HFF-Myc (cell line): Measurements from ENCODE around the gene KCNQ1OT1.

Experiments used
- DNase-seq: peaks from one replicate; pipeline ENCODE4 v3.0.0-alpha.2; 2011; ENCODE audit warnings: low read depth; ENCODE audit errors: extremely low read depth
- H3K4me3 ChIP-seq: replicated peaks from 2 replicates; pipeline ENCODE4 v1.5.1; 2011; ENCODE audit warnings: low read depth, mild to moderate bottlenecking, control low read depth, low read length
- TF ChIP-seq, protein P1 (sequence below): IDR thresholded peaks from 2 replicates; pipeline ENCODE4 v1.5.1; 2012; ENCODE audit warnings: mild to moderate bottlenecking, low read depth, low read length, control low read depth; ENCODE audit errors: missing control alignments

Gene KCNQ1OT1

DNA sequence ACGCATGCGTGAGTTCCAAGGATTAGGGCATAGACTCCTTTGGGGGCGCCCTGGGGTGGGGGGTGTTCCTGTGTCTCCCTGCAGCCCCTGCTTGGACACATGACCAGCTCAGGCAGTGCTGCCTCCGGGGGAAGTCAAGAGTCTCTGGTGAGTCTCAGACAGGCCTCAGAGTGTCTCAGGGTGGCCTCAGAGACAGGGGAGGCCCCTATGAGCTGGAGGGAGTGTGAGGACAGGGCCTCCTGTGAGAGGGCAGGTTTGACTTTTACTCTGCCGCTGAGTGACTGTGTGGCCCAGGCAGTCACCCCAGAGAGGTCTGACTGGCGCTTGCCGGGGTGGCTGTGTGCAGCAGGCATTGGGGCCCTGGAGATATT is 41.2 kb upstream of the KCNQ1OT1 start:
- DNase-seq: no peak
- TF ChIP-seq, protein P1, sequence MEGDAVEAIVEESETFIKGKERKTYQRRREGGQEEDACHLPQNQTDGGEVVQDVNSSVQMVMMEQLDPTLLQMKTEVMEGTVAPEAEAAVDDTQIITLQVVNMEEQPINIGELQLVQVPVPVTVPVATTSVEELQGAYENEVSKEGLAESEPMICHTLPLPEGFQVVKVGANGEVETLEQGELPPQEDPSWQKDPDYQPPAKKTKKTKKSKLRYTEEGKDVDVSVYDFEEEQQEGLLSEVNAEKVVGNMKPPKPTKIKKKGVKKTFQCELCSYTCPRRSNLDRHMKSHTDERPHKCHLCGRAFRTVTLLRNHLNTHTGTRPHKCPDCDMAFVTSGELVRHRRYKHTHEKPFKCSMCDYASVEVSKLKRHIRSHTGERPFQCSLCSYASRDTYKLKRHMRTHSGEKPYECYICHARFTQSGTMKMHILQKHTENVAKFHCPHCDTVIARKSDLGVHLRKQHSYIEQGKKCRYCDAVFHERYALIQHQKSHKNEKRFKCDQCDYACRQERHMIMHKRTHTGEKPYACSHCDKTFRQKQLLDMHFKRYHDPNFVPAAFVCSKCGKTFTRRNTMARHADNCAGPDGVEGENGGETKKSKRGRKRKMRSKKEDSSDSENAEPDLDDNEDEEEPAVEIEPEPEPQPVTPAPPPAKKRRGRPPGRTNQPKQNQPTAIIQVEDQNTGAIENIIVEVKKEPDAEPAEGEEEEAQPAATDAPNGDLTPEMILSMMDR: no peak
- no peak overlapping the region for H3K4me3 ChIP-seq

DNA sequence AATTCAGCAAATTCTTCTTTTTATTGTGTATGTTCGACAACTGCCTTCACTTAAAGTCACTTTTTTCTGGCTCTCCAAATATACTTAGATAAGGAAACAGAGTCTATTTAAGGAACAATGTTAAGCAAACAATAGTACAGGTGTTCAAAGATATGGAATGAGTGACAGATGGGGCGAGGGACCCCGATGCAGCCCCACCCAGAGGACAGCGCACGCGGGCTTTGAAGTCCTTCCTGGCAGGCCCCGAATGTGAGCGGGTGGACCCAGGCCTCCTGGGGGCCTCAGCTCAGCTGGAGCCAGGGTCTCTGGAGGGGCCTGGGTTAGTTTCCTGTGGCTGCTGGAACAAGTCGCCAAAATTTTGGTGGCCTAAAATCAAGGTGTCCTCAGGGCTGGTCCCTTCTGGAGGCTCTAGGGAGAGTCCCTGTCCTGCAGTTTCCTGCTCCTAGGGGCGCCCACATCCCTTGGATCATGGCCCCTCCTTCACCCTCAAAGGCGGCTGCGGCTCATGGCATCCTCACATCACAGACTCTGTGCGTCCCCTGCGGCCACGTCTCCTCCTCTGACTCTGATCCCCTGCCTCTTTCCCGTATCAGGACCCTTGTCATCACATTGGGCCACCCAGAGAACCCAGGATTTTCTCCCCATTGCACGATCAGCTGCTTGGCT is 40.6 kb upstream of the KCNQ1OT1 start:
- H3K4me3 ChIP-seq: no peak overlapping the region
- TF ChIP-seq, protein P1: no peak

GRCh38 chr11:2739531-2740274 is 39.9 kb upstream of the KCNQ1OT1 start:
- TF ChIP-seq, protein P1: no peak
- DNase-seq: no peak
- H3K4me3 ChIP-seq: no peak overlapping the region

More for the DNA sequence above, 40.6 kb upstream of the KCNQ1OT1 start:
- DNase-seq: no peak

- H3K4me3 ChIP-seq: no peak overlapping the region
- TF ChIP-seq, protein P1: no peak
- DNase-seq: no peak
Observed at GRCh38 chr11:2738551-2739431, 39.0 kb upstream of the KCNQ1OT1 start.

DNA sequence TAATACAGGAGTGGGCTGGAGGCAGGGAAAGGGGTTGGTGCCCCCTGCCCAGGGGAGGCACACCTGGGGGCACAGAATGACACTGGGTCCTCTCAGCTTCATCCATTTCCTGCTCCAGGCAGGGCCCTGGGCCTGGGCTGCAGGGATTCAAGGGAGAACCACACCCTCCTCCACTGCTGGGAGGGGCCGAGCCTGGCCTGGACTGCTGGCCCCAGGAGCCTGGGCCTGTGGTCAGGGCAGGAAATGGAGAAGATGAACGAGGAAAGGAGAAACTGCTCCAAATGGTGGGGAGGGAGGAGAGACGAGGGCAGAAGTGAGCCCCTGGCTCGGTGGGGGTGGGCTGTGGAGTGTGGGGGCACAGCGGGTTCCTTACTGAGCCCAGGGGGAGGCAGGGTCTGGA is 38.1 kb upstream of the KCNQ1OT1 start:
- no peak for DNase-seq
- TF ChIP-seq, protein P1: no peak
- no peak overlapping the region for H3K4me3 ChIP-seq

DNA sequence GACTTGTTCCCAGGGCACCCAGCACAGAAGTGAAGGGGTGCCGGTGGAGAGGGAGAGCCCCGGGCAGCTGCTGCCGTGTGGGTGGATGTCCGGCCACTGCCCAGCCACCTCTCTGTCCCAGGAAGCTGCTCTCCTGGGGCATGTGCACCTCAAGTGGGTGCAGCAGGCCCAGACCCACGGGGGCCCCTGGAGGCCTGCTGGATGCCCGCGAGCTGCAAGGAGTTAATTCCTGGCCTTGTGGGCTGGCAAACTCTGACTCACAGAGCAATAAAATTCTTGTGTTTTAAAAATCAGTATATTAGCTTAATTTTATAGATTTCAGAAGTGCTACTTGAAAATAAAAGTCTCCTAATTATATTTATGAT is 37.4 kb upstream of the KCNQ1OT1 start:
- no peak for DNase-seq
- H3K4me3 ChIP-seq: no peak overlapping the region
- TF ChIP-seq, protein P1: no peak
